ENCODE measurements around the gene SLC8A1. TPM values are rescaled to one million over a fixed set of nuclear protein-coding genes. Genes with fewer than 3 reads are reported as not detected.

The SLC8A1 gene
- total and polyA plus RNA-seq, 2 donors (not counting 1 experiment from before 2014, with no cell fraction given) = 17.4 to 109 TPM

DNA sequence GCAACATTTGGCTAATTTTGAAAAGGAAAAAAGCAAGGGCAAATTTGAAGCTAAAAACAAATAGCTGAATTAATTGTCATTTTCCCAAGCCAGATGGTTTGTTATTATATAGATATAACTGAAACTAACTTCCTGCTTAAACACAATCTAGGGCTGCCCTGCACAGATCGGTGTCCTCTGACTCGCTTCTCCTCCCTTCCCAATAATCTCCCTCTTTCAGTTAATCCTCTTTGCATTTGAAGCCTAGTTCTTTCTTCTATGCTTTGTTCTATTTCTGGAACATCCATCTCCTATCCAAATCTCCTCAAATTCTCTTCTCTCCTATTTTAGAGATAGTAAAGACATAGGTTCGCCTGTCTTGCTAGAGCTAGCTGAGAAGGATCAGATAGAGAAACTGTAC is 328.1 kb downstream of the SLC8A1 start:
- Histone ChIP-seq H3K27me3 (ENCODE audit: control insufficient read depth, insufficient read depth, low read length) (no peaks in the 10 kb centered on the region), H3K4me3 (replicated peaks in 1 of 4; ENCODE audit: control extremely low read depth in 1 of 4, insufficient read depth in 1 of 4, low read depth in 3 of 4, low read length in 4 of 4) (peak overlapping the region in 1 of 4 experiments; percentile 5), H3K9me3 (ENCODE audit: control insufficient read depth, insufficient read depth, low read depth, low read length) (no peaks in the 10 kb centered on the region), H3K36me3 (ENCODE audit: control insufficient read depth, insufficient read depth, low read length) (no peaks in the 10 kb centered on the region), H3K9ac (ENCODE audit: insufficient read depth, low read length) (no peak overlapping the region), H3K79me2 (ENCODE audit: control insufficient read depth, insufficient read depth, low read length) (no peaks in the 10 kb centered on the region), H3K4me1 (ENCODE audit: control insufficient read depth, extremely low read depth, insufficient read depth, low read length) (peaks cover 19% of the 10 kb centered on the region), H3K4me2 (ENCODE audit: extremely low read depth, insufficient read depth, low read length) (no peak overlapping the region), H2AFZ (ENCODE audit: low read length) (no peak overlapping the region), H4K20me1 (ENCODE audit: control insufficient read depth, extremely low read depth, insufficient read depth, low read length) (no peaks in the 10 kb centered on the region), H3K27ac (ENCODE audit: insufficient read depth, low read length) (no peak overlapping the region)
- DNase-seq (ENCODE audit: low read depth in 2 of 2) = no peak
- TF ChIP-seq EZH2 (IDR thresholded peaks at IDR 0.05; ENCODE audit: low read length, missing control alignments) (no peak), CTCF (conservative IDR thresholded peaks at IDR 0.05 in 1 of 2, IDR thresholded peaks at IDR 0.05 in 1 of 2; ENCODE audit: low read depth in 1 of 2, low read length in 2 of 2) (no peak)

- H3K27ac ChIP-seq (ENCODE audit: insufficient read depth, low read length) = no peak overlapping the region
- TF ChIP-seq CTCF (conservative IDR thresholded peaks at IDR 0.05 in 1 of 2, IDR thresholded peaks at IDR 0.05 in 1 of 2; ENCODE audit: low read depth in 1 of 2, low read length in 2 of 2) (no peak), EZH2 (IDR thresholded peaks at IDR 0.05; ENCODE audit: low read length, missing control alignments) (no peak)
- no peaks in the 10 kb centered on the region for H4K20me1 ChIP-seq (ENCODE audit: control insufficient read depth, extremely low read depth, insufficient read depth, low read length)
- H3K9me3 ChIP-seq (ENCODE audit: control insufficient read depth, insufficient read depth, low read depth, low read length) = no peaks in the 10 kb centered on the region
- H3K4me2 ChIP-seq (ENCODE audit: extremely low read depth, insufficient read depth, low read length) = peak overlapping the region; percentile 1
- no peak overlapping the region for H2AFZ ChIP-seq (ENCODE audit: low read length)
- peaks cover 17% of the 10 kb centered on the region for H3K4me1 ChIP-seq (ENCODE audit: control insufficient read depth, extremely low read depth, insufficient read depth, low read length)
- H3K9ac ChIP-seq (ENCODE audit: insufficient read depth, low read length) = no peak overlapping the region
- H3K27me3 ChIP-seq (ENCODE audit: control insufficient read depth, insufficient read depth, low read length) = no peaks in the 10 kb centered on the region
- peak in 1 of 2 donors; percentile 64 for DNase-seq (ENCODE audit: low read depth in 2 of 2)
- H3K36me3 ChIP-seq (ENCODE audit: control insufficient read depth, insufficient read depth, low read length) = no peaks in the 10 kb centered on the region
- H3K79me2 ChIP-seq (ENCODE audit: control insufficient read depth, insufficient read depth, low read length) = no peaks in the 10 kb centered on the region
- peak overlapping the region in 1 of 4 experiments; percentile 5 for H3K4me3 ChIP-seq (replicated peaks in 1 of 4; ENCODE audit: control extremely low read depth in 1 of 4, insufficient read depth in 1 of 4, low read depth in 3 of 4, low read length in 4 of 4)
Observed at GRCh38 chr2:40123326-40123725, 328.6 kb downstream of the SLC8A1 start.

GRCh38 chr2:40120957-40121356 is 330.9 kb downstream of the SLC8A1 start:
- Histone ChIP-seq H4K20me1 (ENCODE audit: control insufficient read depth, extremely low read depth, insufficient read depth, low read length) (no peaks in the 10 kb centered on the region), H3K79me2 (ENCODE audit: control insufficient read depth, insufficient read depth, low read length) (no peaks in the 10 kb centered on the region), H3K27ac (ENCODE audit: insufficient read depth, low read length) (no peak overlapping the region), H3K4me1 (ENCODE audit: control insufficient read depth, extremely low read depth, insufficient read depth, low read length) (peaks cover 2% of the 10 kb centered on the region), H3K4me3 (replicated peaks in 1 of 4; ENCODE audit: control extremely low read depth in 1 of 4, insufficient read depth in 1 of 4, low read depth in 3 of 4, low read length in 4 of 4) (no peak overlapping the region), H3K4me2 (ENCODE audit: extremely low read depth, insufficient read depth, low read length) (no peak overlapping the region), H2AFZ (ENCODE audit: low read length) (no peak overlapping the region), H3K36me3 (ENCODE audit: control insufficient read depth, insufficient read depth, low read length) (no peaks in the 10 kb centered on the region), H3K9me3 (ENCODE audit: control insufficient read depth, insufficient read depth, low read depth, low read length) (no peaks in the 10 kb centered on the region), H3K27me3 (ENCODE audit: control insufficient read depth, insufficient read depth, low read length) (no peaks in the 10 kb centered on the region), H3K9ac (ENCODE audit: insufficient read depth, low read length) (no peak overlapping the region)
- no peak for TF ChIP-seq EZH2 (IDR thresholded peaks at IDR 0.05; ENCODE audit: low read length, missing control alignments)
- no peak for TF ChIP-seq CTCF (conservative IDR thresholded peaks at IDR 0.05 in 1 of 2, IDR thresholded peaks at IDR 0.05 in 1 of 2; ENCODE audit: low read depth in 1 of 2, low read length in 2 of 2)
- DNase-seq (ENCODE audit: low read depth in 2 of 2) = no peak
